ENCODE results near the gene FABP3.

The FABP3 gene

DNA sequence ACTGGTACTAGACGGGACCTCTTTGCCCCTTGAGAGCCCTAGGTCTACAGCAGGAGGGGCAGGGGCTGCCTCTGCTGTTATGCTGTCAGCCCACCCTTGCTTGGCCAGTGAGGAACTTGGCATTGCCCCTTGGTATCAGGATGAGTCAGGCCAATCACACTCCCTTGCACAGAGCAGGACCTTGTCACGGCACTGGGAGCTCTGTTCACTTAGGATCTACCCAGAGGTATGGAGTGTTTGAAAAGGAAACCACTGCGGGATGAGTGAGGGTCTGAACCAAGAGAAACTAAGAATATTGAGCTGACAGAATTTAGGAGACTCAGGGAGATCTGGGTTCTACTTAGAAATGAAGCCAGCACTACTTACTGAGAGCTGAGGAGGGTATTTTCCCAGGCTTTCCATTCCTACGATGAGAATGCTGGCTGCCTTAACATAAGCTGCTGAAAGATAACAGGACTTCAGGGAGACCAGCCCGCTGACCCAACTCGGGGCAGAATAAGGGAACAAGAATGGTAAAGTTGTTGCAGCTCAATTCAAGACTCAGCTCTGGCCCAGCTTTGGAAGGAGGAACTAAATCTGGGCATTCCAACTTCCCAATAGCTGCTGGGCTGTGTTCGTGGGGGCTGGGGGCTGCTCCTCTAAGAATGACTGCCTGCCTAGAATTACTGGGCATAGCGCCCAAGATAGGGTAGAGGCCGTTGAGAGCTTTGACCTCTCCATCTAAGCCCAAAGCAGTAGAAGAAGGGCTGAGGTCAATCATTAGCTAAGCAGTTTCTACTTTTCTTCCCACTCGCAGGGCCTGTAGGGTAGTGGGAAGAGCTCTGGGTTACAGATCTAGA is 1.5 kb downstream of the FABP3 start:
- DNase-seq, result no peak

DNA sequence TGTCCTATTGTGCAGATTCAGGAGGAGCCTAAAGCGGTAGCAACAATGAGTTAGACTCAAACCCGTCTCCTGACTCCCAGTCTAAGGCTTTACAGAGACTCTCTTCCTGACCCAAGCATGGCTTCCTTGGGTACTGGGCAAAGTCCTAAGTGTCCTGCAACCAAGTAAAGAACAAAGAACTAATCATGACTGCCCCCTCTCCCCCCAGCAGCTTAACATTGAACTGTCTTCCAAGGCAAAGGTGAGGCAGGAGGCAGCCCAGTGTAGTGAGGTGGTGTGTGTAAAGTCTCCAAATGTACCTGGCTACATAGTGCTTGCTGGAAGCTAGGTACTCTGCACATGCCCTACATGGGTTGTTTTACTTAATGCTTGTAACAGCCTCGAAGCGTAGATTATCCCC is 2.3 kb downstream of the FABP3 start:
- DNase-seq, result no peak

DNA sequence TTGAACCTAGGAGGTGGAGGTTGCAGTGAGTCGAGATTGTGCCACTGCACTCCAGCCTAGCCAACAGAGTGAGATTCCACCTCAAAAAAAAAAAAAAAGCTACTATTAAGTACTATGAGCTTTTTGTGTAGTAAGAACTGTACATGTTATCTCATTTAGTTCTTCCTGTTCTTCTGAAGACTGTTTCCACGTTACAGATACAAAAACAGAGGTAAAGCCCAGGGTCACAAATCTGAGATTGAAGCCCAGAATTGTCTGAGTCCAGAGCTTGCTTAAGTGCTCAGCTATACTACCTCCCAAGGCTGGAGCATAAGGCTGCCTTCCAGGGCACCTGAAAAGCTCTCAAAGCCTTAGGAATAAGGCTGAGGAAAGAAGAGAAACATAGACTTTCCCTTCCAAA is 2.9 kb downstream of the FABP3 start:
- DNase-seq, result no peak

- no peak for DNase-seq
Observed at GRCh38 chr1:31368611-31369107, 4.2 kb downstream of the FABP3 start.

DNA sequence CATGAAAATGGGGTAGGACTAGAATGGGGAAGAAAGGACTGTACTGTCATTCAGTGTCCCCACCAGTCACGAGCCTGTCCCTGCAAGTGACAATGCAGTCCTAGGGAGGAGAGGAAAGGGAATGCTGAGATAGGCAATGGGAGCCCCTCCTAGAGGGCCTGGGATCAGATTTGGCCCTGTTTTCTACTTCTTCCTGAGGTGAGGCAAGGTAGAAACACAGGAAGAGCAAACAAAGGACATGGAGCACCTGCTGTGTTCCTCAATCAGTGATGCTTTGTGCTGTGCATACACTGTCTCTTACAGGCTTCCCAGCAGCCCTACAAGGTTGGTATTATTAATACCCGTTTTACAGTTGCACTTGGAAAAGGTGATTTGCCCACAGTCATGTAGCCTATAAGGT is 6.1 kb downstream of the FABP3 start:
- no peak for DNase-seq

- DNase-seq, result no peak
Observed at GRCh38 chr1:31364561-31365250, 8.2 kb downstream of the FABP3 start.

- DNase-seq, result no peak
Observed at GRCh38 chr1:31362032-31362431, 10.8 kb downstream of the FABP3 start.

- no peak for DNase-seq
Observed at GRCh38 chr1:31361607-31362006, 11.3 kb downstream of the FABP3 start.

DNA sequence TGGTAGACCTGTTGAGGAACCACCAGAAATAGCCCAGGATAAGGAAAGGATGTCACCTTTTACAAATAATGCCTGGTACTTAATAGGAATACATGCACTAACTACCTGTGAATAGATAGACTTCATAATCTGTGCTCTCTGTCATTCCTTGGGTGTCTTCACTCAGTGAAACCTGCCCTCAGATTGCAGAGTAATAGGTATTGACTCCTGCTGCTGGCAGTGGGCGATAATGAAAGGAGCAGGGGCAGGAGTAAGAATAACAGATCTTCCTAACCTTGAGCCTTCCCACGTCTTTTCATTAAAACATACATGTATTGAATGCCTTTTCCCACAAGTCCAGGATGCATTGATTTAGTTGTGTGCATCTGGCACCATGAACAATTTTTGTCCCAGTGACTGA is 16.4 kb downstream of the FABP3 start:
- DNase-seq, result no peak

GRCh38 chr1:31354283-31354682 is 18.6 kb downstream of the FABP3 start:
- no peak for DNase-seq

DNA sequence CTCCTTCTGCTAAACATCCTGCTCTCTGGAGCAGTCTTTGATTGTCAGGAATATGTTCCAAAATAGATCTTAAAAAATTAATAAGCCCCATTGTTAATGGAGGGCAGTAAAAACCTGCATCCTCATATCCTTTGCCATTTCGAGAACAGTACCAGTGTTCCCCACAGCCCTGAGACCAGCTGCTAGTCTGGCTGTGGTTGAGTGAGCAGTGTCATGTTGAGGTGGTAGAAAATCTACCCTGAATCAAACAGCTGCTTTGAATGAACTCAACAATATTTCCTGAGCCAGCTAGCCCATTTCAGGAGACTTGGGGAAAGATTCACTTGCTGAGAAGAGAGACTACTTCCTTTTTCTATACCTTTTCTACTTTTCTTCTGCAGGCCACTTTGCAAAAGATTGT is 24.4 kb downstream of the FABP3 start:
- no peak for DNase-seq

- no peak for DNase-seq
Observed at GRCh38 chr1:31346785-31347184, 26.1 kb downstream of the FABP3 start.

- no peak for DNase-seq
Observed at GRCh38 chr1:31345635-31346034, 27.2 kb downstream of the FABP3 start.

GRCh38 chr1:31344503-31344902 is 28.4 kb downstream of the FABP3 start:
- no peak for DNase-seq

DNA sequence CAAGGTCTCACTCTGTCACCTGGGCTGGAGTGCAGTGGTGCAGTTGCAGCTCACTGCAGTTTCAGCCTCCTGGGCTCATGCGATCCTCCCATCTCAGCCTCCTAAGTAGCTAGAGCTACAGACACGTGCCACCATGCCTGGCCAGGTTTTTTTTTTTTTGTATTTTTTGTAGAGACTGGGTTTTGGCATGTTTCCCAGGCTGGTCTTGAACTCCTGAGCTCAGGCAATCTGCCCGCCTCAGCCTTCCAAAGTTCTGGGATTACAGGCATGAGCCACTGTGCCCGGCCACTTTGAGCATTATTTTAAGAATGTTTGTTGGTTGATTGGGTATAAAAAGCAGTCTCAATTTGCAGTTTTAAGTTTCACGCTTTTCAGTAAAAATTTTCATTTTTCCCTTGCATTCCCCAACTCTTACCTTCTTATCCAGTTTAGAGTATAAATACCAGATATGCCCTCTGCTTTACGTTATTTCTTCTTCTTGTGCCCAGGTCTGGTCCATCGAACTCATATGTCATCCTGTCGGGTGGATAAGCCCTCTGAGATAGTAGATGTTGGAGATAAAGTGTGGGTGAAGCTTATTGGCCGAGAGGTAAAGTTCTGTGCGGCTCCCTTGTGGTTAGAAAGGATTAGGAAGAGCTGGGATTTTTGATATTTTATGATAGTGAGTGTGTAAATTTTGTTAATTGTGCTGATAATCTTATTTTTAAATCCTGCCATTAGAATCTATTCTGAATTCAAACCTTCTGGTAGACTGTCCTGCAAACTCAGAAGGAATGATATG is 36.0 kb downstream of the FABP3 start:
- no peak for DNase-seq

GRCh38 chr1:31335007-31335406 is 37.9 kb downstream of the FABP3 start:
- DNase-seq, result no peak

DNA sequence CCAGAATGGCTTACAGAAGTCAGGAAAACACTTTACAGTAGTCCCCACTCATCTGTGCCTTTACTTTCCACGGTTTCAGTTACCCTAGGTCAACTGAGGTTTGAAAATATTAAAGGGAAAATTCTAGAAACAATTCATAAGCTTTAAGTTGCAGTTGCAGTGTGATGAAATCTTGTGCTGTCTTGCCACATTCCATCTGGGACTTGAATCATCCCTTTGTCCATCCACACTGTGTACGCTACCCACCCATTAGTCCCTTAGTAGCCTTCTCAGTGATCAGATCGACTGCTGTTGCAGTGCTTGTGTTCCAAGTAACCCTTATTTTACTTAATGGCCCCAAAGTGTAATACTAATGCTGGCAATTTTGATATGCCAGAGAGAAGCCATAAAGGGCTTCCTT is 45.5 kb downstream of the FABP3 start:
- DNase-seq, result no peak

- DNase-seq, result no peak
Observed at GRCh38 chr1:31326461-31326860, 46.4 kb downstream of the FABP3 start.

- no peak for DNase-seq
Observed at GRCh38 chr1:31324992-31325391, 47.9 kb downstream of the FABP3 start.

DNA sequence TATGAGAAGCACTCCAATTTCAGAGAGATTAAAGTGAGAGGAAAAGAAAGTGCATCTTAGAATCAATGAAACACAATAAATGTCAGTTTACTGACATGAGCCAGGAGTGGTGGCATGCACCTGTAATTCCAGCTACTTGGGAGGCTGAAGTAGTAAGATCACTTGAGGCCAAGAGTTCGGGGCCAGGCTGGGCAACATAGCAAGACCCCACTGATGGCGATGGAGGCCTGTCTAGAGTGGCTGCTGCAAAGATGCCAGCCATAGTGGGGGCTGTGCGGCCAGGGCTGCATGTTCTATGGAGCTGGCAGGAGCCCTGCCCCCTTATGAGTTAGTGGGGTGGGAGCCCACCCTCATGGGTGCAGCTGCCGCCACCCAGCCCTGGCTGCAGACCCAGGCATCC is 48.8 kb downstream of the FABP3 start:
- no peak for DNase-seq

DNA sequence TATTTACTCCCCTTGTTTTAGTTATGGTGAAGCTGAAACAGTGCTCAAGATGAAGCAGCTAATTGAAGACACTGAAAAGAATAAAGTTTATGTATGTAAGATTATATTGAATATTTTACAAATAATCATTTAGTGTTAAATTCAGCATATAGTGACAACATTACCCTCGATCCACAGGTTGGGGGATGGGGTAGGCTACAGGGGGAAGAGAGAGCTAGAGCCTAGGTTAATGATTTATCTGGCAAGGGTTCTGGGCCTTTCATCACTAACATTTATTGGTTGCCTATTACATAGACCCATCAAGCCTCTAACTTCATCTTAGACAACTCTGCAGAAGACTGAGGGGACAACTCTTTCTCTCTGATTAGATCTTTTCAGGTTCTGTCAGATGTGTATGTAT is 54.7 kb downstream of the FABP3 start:
- no peak for DNase-seq

DNA sequence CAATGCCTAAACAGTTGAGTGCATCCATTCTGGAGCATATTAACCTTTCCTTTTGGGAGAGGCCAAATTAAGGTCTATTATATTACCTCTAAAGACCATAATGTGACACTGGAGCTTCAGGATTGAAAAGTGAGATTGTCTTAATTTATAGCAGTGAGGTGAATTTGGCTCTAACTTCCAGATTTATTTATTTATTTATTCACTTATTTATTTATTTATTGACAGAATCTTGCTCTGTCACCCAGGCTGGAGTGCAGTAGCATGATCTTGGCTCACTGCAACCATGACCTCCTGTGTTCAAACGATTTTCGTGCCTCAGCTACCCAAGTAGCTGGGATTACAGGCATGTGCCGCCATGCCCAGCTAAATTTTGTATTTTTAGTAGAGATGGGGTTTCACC is 57.0 kb downstream of the FABP3 start:
- DNase-seq, result no peak

Measured in stimulated activated CD4-positive, alpha-beta T cell treated with anti-CD3 and anti-CD28 coated beads, Interleukin-2, amount 100 ng/mL, for 24 hours (primary cell).